ENCODE data around the gene PCDHB6.
A peak's percentile ranks its signal among the peaks of the same experiment; 100 is the strongest.
"Not testable (repeated sequence)": the region's sequence is repeated elsewhere in the genome, so short reads cannot be mapped to it uniquely, and the experiment has no call there.

PCDHB6 gene

DNA sequence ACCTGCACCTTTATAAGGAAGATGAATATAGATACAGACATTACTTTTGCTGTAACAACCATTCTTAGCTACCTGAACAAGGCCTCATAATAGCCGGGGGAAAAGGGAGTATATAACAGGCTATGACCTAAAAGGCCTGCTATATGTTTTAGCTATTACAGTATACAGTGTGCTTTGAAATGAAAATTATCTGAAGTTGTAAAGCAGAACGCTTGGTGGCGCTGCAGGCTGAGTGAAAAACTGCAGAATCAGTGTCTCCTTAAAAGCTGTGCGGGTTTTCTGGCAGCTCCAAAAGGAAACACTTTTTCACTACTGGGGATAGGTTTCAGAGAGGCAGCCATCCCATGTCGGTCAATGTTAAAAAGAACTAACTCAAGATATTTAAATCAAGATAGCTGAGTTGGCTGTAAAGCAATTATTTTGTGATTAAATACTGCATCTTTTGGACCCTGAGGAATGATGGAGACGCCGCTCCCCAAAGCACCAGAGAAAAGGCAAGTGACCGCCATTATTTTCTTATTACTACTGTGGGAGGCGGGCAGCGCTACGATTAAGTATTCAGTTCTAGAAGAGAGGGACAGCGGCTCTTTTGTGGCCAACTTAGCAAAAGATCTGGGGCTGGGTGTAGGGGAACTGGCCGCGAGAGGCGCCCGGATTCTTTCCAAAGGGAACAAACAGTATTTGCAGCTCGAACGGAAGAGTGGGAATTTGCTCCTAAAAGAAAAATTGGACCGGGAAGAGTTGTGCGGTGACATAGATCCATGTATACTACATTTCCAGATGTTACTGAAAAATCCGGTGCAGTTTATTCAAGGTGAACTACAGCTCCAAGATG lies 5.9 kb downstream of the PCDHB6 start:
- Histone ChIP-seq H3K9ac (ENCODE audit: low read length) (no peak overlapping the region), H3K36me3 (ENCODE audit: insufficient read depth, low read length) (no peaks in the 10 kb centered on the region), H3K4me2 (ENCODE audit: low read length) (no peak overlapping the region), H3F3A (ENCODE audit: insufficient read depth, low read length) (no peaks in the 10 kb centered on the region), H3K4me3 (ENCODE audit: low read depth, low read length, poor library complexity, severe bottlenecking) (no peak overlapping the region), H4K20me1 (ENCODE audit: insufficient read depth, low read length) (no peaks in the 10 kb centered on the region), H3K4me1 (ENCODE audit: insufficient read depth, low read length, severe bottlenecking) (no peaks in the 10 kb centered on the region), H3K79me2 (ENCODE audit: insufficient read depth, low read length) (no peaks in the 10 kb centered on the region), H3K27me3 (ENCODE audit: insufficient read depth, low read length) (no peaks in the 10 kb centered on the region), H3K9me2 (ENCODE audit: low read depth, low read length) (no peaks in the 10 kb centered on the region), H3K27ac (ENCODE audit: low read depth, low read length, poor library complexity, severe bottlenecking) (no peak overlapping the region), H3K9me3 (ENCODE audit: low read length) (no peaks in the 10 kb centered on the region), H2AFZ (ENCODE audit: low read length) (no peak overlapping the region)
- TF ChIP-seq EZH2 (IDR thresholded peaks at IDR 0.05; ENCODE audit: borderline replicate concordance, low read length): no peak
- TF ChIP-seq, protein P1, sequence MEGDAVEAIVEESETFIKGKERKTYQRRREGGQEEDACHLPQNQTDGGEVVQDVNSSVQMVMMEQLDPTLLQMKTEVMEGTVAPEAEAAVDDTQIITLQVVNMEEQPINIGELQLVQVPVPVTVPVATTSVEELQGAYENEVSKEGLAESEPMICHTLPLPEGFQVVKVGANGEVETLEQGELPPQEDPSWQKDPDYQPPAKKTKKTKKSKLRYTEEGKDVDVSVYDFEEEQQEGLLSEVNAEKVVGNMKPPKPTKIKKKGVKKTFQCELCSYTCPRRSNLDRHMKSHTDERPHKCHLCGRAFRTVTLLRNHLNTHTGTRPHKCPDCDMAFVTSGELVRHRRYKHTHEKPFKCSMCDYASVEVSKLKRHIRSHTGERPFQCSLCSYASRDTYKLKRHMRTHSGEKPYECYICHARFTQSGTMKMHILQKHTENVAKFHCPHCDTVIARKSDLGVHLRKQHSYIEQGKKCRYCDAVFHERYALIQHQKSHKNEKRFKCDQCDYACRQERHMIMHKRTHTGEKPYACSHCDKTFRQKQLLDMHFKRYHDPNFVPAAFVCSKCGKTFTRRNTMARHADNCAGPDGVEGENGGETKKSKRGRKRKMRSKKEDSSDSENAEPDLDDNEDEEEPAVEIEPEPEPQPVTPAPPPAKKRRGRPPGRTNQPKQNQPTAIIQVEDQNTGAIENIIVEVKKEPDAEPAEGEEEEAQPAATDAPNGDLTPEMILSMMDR (IDR thresholded peaks at IDR 0.05; ENCODE audit: low read length): peak; percentile 50; the same call in 1 of the 2 replicates

DNA sequence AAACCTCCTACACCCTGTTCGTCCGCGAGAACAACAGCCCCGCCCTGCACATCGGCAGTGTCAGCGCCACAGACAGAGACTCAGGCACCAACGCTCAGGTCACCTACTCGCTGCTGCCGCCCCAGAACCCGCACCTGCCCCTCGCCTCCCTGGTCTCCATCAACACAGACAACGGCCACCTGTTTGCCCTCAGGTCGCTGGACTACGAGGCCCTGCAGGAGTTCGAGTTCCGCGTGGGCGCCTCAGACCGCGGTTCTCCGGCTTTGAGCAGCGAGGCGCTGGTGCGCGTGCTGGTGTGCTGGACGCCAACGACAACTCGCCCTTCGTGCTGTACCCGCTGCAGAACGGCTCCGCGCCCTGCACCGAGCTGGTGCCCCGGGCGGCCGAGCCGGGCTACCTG lies 7.5 kb downstream of the PCDHB6 start:
- not testable (repeated sequence) for H3K9ac ChIP-seq (ENCODE audit: low read length); H2AFZ ChIP-seq (ENCODE audit: low read length); H3K4me1 ChIP-seq (ENCODE audit: insufficient read depth, low read length, severe bottlenecking); H3K9me2 ChIP-seq (ENCODE audit: low read depth, low read length); H3F3A ChIP-seq (ENCODE audit: insufficient read depth, low read length); H3K79me2 ChIP-seq (ENCODE audit: insufficient read depth, low read length); H4K20me1 ChIP-seq (ENCODE audit: insufficient read depth, low read length); H3K4me3 ChIP-seq (ENCODE audit: low read depth, low read length, poor library complexity, severe bottlenecking); H3K36me3 ChIP-seq (ENCODE audit: insufficient read depth, low read length); H3K4me2 ChIP-seq (ENCODE audit: low read length); H3K9me3 ChIP-seq (ENCODE audit: low read length); H3K27ac ChIP-seq (ENCODE audit: low read depth, low read length, poor library complexity, severe bottlenecking); H3K27me3 ChIP-seq (ENCODE audit: insufficient read depth, low read length)

DNA sequence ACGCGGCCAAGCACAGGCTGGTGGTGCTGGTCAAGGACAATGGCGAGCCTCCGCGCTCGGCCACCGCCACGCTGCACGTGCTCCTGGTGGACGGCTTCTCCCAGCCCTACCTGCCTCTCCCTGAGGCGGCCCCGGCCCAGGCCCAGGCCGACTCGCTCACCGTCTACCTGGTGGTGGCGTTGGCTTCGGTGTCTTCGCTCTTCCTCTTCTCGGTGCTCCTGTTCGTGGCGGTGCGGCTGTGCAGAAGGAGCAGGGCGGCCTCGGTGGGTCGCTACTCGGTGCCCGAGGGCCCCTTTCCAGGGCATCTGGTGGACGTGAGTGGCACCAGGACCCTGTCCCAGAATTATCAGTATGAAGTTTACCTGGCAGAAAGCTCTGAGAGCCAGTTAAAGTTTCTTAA lies 8.0 kb downstream of the PCDHB6 start:
- H3K4me1 ChIP-seq (ENCODE audit: insufficient read depth, low read length, severe bottlenecking); H3F3A ChIP-seq (ENCODE audit: insufficient read depth, low read length); H3K9me2 ChIP-seq (ENCODE audit: low read depth, low read length); H3K9me3 ChIP-seq (ENCODE audit: low read length); H3K9ac ChIP-seq (ENCODE audit: low read length); H3K36me3 ChIP-seq (ENCODE audit: insufficient read depth, low read length); H3K27ac ChIP-seq (ENCODE audit: low read depth, low read length, poor library complexity, severe bottlenecking); H3K79me2 ChIP-seq (ENCODE audit: insufficient read depth, low read length); H3K4me3 ChIP-seq (ENCODE audit: low read depth, low read length, poor library complexity, severe bottlenecking); H3K4me2 ChIP-seq (ENCODE audit: low read length); H3K27me3 ChIP-seq (ENCODE audit: insufficient read depth, low read length); H4K20me1 ChIP-seq (ENCODE audit: insufficient read depth, low read length); H2AFZ ChIP-seq (ENCODE audit: low read length): not testable (repeated sequence)

DNA sequence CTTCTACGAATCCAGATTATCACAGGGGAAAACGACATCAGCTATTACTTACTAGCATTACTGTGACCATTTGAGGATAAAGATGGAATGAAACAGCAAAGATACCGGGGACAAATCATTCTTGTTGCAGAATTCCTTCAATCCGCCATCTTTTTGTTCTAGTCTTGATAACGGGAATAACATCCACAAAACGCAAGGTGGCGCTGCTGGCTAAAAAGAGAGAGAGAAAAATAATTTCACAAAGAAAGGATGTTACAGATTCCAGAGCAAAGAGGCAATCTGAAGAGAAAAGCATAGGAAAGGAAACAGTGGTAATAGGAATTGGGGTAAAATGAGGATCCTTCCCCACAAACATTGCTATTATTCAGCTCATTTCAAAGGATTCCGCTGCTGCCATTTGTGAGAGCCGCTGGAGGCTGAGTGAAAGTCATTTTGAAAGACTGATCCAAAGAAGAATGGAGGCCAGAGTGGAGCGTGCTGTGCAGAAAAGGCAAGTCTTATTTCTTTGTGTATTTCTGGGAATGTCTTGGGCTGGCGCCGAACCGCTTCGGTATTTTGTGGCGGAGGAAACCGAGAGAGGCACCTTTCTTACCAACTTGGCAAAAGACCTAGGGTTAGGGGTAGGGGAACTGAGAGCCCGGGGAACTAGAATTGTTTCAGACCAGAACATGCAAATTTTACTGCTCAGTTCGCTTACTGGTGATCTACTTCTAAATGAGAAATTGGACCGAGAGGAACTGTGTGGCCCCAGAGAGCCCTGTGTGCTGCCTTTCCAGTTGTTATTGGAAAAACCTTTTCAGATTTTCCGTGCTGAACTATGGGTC lies 22.7 kb downstream of the PCDHB6 start, which contains the start of gene PCDHB7:
PCDHB7 (plus strand) TSS at position 264 of the 824 bp plus-strand sequence; CDS start at position 456, 192 bp downstream.
- no peaks in the 10 kb centered on the region for H3F3A ChIP-seq (ENCODE audit: insufficient read depth, low read length)
- H3K9me3 ChIP-seq (ENCODE audit: low read length): no peaks in the 10 kb centered on the region
- no peaks in the 10 kb centered on the region for H3K27me3 ChIP-seq (ENCODE audit: insufficient read depth, low read length)
- peak within 1 kb of the TSS; percentile 17; the same call in 1 of the 2 replicates for H3K4me2 ChIP-seq (ENCODE audit: low read length)
- H3K4me3 ChIP-seq (ENCODE audit: low read depth, low read length, poor library complexity, severe bottlenecking): no peak within 1 kb of the TSS
- H3K4me1 ChIP-seq (ENCODE audit: insufficient read depth, low read length, severe bottlenecking): no peaks in the 10 kb centered on the region
- no peaks in the 10 kb centered on the region for H3K36me3 ChIP-seq (ENCODE audit: insufficient read depth, low read length)
- no peaks in the 10 kb centered on the region for H4K20me1 ChIP-seq (ENCODE audit: insufficient read depth, low read length)
- no peak for TF ChIP-seq EZH2 (IDR thresholded peaks at IDR 0.05; ENCODE audit: borderline replicate concordance, low read length)
- TF ChIP-seq, protein P1 (IDR thresholded peaks at IDR 0.05; ENCODE audit: low read length): peak; percentile 78
- H3K27ac ChIP-seq (ENCODE audit: low read depth, low read length, poor library complexity, severe bottlenecking): no peak within 1 kb of the TSS
- H2AFZ ChIP-seq (ENCODE audit: low read length): 0 out of 2 replicates have a peak within 1 kb of the TSS, but pooled peaks have one; percentile 15
- H3K9ac ChIP-seq (ENCODE audit: low read length): no peak within 1 kb of the TSS
- no peaks in the 10 kb centered on the region for H3K79me2 ChIP-seq (ENCODE audit: insufficient read depth, low read length)
- H3K9me2 ChIP-seq (ENCODE audit: low read depth, low read length): no peaks in the 10 kb centered on the region

DNA sequence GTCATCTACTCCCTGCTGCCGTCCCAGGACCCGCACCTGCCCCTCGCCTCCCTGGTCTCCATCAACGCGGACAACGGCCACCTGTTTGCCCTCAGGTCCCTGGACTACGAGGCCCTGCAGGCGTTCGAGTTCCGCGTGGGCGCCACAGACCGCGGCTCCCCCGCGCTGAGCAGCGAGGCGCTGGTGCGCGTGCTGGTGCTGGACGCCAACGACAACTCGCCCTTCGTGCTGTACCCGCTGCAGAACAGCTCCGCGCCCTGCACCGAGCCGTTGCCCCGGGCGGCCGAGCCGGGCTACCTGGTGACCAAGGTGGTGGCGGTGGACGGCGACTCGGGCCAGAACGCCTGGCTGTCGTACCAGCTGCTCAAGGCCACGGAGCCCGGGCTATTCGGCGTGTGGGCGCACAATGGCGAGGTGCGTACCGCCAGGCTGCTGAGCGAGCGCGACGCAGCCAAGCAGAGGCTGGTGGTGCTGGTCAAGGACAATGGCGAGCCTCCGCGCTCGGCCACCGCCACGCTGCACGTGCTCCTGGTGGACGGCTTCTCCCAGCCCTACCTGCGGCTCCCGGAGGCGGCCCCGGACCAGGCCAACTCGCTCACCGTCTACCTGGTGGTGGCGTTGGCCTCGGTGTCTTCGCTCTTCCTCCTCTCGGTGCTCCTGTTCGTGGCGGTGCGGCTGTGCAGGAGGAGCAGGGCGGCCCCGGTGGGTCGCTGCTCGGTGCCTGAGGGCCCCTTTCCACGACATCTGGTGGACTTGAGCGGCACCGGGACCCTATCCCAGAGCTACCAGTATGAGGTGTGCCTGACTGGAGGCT lies 24.6 kb downstream of the PCDHB6 start:
- not testable (repeated sequence) for H3K27me3 ChIP-seq (ENCODE audit: insufficient read depth, low read length); H3K9me3 ChIP-seq (ENCODE audit: low read length); H3K9ac ChIP-seq (ENCODE audit: low read length); H3K9me2 ChIP-seq (ENCODE audit: low read depth, low read length); H3K36me3 ChIP-seq (ENCODE audit: insufficient read depth, low read length); H3K27ac ChIP-seq (ENCODE audit: low read depth, low read length, poor library complexity, severe bottlenecking); H3K4me2 ChIP-seq (ENCODE audit: low read length); H3K4me3 ChIP-seq (ENCODE audit: low read depth, low read length, poor library complexity, severe bottlenecking); H2AFZ ChIP-seq (ENCODE audit: low read length); H3F3A ChIP-seq (ENCODE audit: insufficient read depth, low read length); H3K4me1 ChIP-seq (ENCODE audit: insufficient read depth, low read length, severe bottlenecking); H4K20me1 ChIP-seq (ENCODE audit: insufficient read depth, low read length); H3K79me2 ChIP-seq (ENCODE audit: insufficient read depth, low read length)

Measured in OCI-LY1 (cell line).